ENCODE measurements around the gene ZXDC. TPM values are rescaled to one million over a fixed set of nuclear protein-coding genes. Genes with fewer than 3 reads are reported as not detected.

The ZXDC gene
- total and polyA plus RNA-seq, 2 donors (not counting 3 experiments of a cell fraction or from before 2014, with no cell fraction given): 15.2 to 22.6 TPM

GRCh38 chr3:126391631-126392030 is 84.1 kb downstream of the ZXDC start:
- dilution Hi-C loops (cut with MboI; ENCODE audit: extremely low pct_ligation_motif_present, low sequenced_read_pairs) (no loop called here), intact Hi-C loops (cut with micrococcal nuclease) (no loop called here)
- Histone ChIP-seq H4K20me1 (replicated peaks; ENCODE audit: control insufficient read depth, extremely low read depth, insufficient read depth, low read length) (no peaks in the 10 kb centered on the region), H3K9me1 (replicated peaks; ENCODE audit: control insufficient read depth, extremely low read depth, insufficient read depth, low read length) (no peaks in the 10 kb centered on the region), H3K4me2 (ENCODE audit: insufficient read depth, low read length) (no peak overlapping the region), H3K27ac (ENCODE audit: insufficient read depth, low read depth, low read length) (no peak overlapping the region), H3K36me3 (ENCODE audit: control insufficient read depth in 2 of 2, extremely low read depth in 1 of 2, insufficient read depth in 2 of 2, low read length in 2 of 2) (no peaks in the 10 kb centered on the region), H3K79me2 (ENCODE audit: control insufficient read depth, insufficient read depth, low read length) (no peaks in the 10 kb centered on the region), H3K4me1 (ENCODE audit: control insufficient read depth, extremely low read depth, insufficient read depth, low read length) (no peaks in the 10 kb centered on the region), H3K27me3 (ENCODE audit: control insufficient read depth in 2 of 2, insufficient read depth in 2 of 2, low read length in 2 of 2) (peaks cover 22 to 31% of the 10 kb centered on the region in 2 experiments), H3K9ac (replicated peaks; ENCODE audit: extremely low read depth, insufficient read depth, low read length) (no peak overlapping the region), H2AFZ (ENCODE audit: low read depth, low read length) (no peak overlapping the region), H3K9me3 (replicated peaks; ENCODE audit: control insufficient read depth, insufficient read depth, low read length) (no peaks in the 10 kb centered on the region), H3K4me3 (replicated peaks in 1 of 3; ENCODE audit: insufficient read depth in 1 of 3, low read depth in 1 of 3, low read length in 3 of 3) (no peak overlapping the region)
- no peak for DNase-seq (ENCODE audit: low read depth, low spot score)
- BruUV-seq (replicated peaks): no TSS peak
- ChIA-PET CTCF (interaction anchor here (0.8 to 6.4 kb wide), 7 partner anchors 21 to 258 kb away, joined by 3 to 112 read pairs (median 3); no protein-coding TSS in a partner anchor), POLR2A (no interaction called here)
- TF ChIP-seq FOS (IDR thresholded peaks at IDR 0.05; ENCODE audit: borderline replicate concordance, insufficient read depth, low read length) (no peak), MYC (IDR thresholded peaks at IDR 0.05; ENCODE audit: low read depth, low read length) (no peak), POLR2A (IDR thresholded peaks at IDR 0.05; ENCODE audit: low read depth, low read length) (no peak), EZH2 (IDR thresholded peaks at IDR 0.05; ENCODE audit: borderline replicate concordance, low read depth, low read length, severe bottlenecking) (no peak)
- no peak for FAIRE-seq

- Histone ChIP-seq H3K4me2 (ENCODE audit: insufficient read depth, low read length) (no peak overlapping the region), H3K9me3 (replicated peaks; ENCODE audit: control insufficient read depth, insufficient read depth, low read length) (no peaks in the 10 kb centered on the region), H3K27me3 (ENCODE audit: control insufficient read depth in 2 of 2, insufficient read depth in 2 of 2, low read length in 2 of 2) (peaks cover 21 to 27% of the 10 kb centered on the region in 2 experiments), H3K9ac (replicated peaks; ENCODE audit: extremely low read depth, insufficient read depth, low read length) (no peak overlapping the region), H2AFZ (ENCODE audit: low read depth, low read length) (no peak overlapping the region), H3K36me3 (ENCODE audit: control insufficient read depth in 2 of 2, extremely low read depth in 1 of 2, insufficient read depth in 2 of 2, low read length in 2 of 2) (no peaks in the 10 kb centered on the region), H4K20me1 (replicated peaks; ENCODE audit: control insufficient read depth, extremely low read depth, insufficient read depth, low read length) (no peaks in the 10 kb centered on the region), H3K27ac (ENCODE audit: insufficient read depth, low read depth, low read length) (no peak overlapping the region), H3K9me1 (replicated peaks; ENCODE audit: control insufficient read depth, extremely low read depth, insufficient read depth, low read length) (no peaks in the 10 kb centered on the region), H3K4me3 (replicated peaks in 1 of 3; ENCODE audit: insufficient read depth in 1 of 3, low read depth in 1 of 3, low read length in 3 of 3) (no peak overlapping the region), H3K4me1 (ENCODE audit: control insufficient read depth, extremely low read depth, insufficient read depth, low read length) (no peaks in the 10 kb centered on the region), H3K79me2 (ENCODE audit: control insufficient read depth, insufficient read depth, low read length) (no peaks in the 10 kb centered on the region)
- CTCF ChIA-PET: interaction anchor here (1.2 to 6.4 kb wide), 3 partner anchors 133 to 257 kb away, joined by 4 to 112 read pairs (median 30); no protein-coding TSS in a partner anchor
- FAIRE-seq: no peak
- no TSS peak for BruUV-seq (replicated peaks)
- TF ChIP-seq CTCF (IDR thresholded peaks at IDR 0.05; ENCODE audit: extremely low read depth in 1 of 2, insufficient read depth in 1 of 2, low read depth in 1 of 2, low read length in 2 of 2) (no peak), MAX (IDR thresholded peaks at IDR 0.05; ENCODE audit: insufficient read depth, insufficient read length) (no peak), EZH2 (IDR thresholded peaks at IDR 0.05; ENCODE audit: borderline replicate concordance, low read depth, low read length, severe bottlenecking) (no peak), POLR2A (IDR thresholded peaks at IDR 0.05; ENCODE audit: low read depth, low read length) (no peak), MYC (IDR thresholded peaks at IDR 0.05; ENCODE audit: low read depth, low read length) (no peak), GATA2 (IDR thresholded peaks at IDR 0.05; ENCODE audit: insufficient read depth, insufficient read length, low read depth, low read length) (no peak), JUN (IDR thresholded peaks at IDR 0.05; ENCODE audit: borderline replicate concordance, insufficient read depth, insufficient read length, low read depth) (no peak), POLR2AphosphoS5 (IDR thresholded peaks at IDR 0.05; ENCODE audit: insufficient read depth, low read depth, low read length) (no peak), FOS (IDR thresholded peaks at IDR 0.05; ENCODE audit: borderline replicate concordance, insufficient read depth, low read length) (no peak)
- intact Hi-C loops (cut with micrococcal nuclease): no loop called here
- DNase-seq (ENCODE audit: low read depth, low spot score): no peak
- POLR2A ChIA-PET: no interaction called here
- dilution Hi-C loops (cut with MboI; ENCODE audit: extremely low pct_ligation_motif_present, low sequenced_read_pairs): no loop called here
These were observed 84.9 kb downstream of the ZXDC start for GRCh38 chr3:126390751-126391150.

All from endothelial cell of umbilical vein (primary cell).